CD4-positive, alpha-beta T cell treated with Interferon alpha-2 for 1 hour (primary cell): Measurements from ENCODE around the gene SLC37A1.

Source experiments
- DNase-seq, 2 donors: peaks; one replicate each; pipeline ENCODE4 v3.0.0-alpha.2; 2020 to 2022

The SLC37A1 gene

GRCh38 chr21:42479582-42479981 lies 34.1 kb upstream of the SLC37A1 start:
- no peak for DNase-seq

- no peak for DNase-seq
These were observed 32.9 kb upstream of the SLC37A1 start for GRCh38 chr21:42480736-42481135.

GRCh38 chr21:42481169-42481568 lies 32.5 kb upstream of the SLC37A1 start:
- no peak for DNase-seq

GRCh38 chr21:42484966-42485365 lies 28.7 kb upstream of the SLC37A1 start:
- DNase-seq, result no peak

GRCh38 chr21:42486072-42486471 lies 27.6 kb upstream of the SLC37A1 start:
- DNase-seq, result no peak

- no peak for DNase-seq
These were observed 27.1 kb upstream of the SLC37A1 start for GRCh38 chr21:42486531-42486930.

- DNase-seq, result no peak
These were observed 24.6 kb upstream of the SLC37A1 start for GRCh38 chr21:42489006-42489563.

GRCh38 chr21:42489991-42490390 lies 23.7 kb upstream of the SLC37A1 start:
- DNase-seq, result no peak

GRCh38 chr21:42490720-42491119 lies 22.9 kb upstream of the SLC37A1 start:
- DNase-seq, result no peak

GRCh38 chr21:42491328-42491727 lies 22.3 kb upstream of the SLC37A1 start:
- DNase-seq, result no peak

GRCh38 chr21:42492201-42492600 lies 21.5 kb upstream of the SLC37A1 start:
- DNase-seq, result no peak

- no peak for DNase-seq
These were observed 20.3 kb upstream of the SLC37A1 start for GRCh38 chr21:42493109-42494060.

GRCh38 chr21:42495027-42495426 lies 18.6 kb upstream of the SLC37A1 start:
- DNase-seq, result no peak

GRCh38 chr21:42495765-42496119 lies 17.9 kb upstream of the SLC37A1 start:
- no peak for DNase-seq

GRCh38 chr21:42496120-42496838 lies 17.4 kb upstream of the SLC37A1 start, which contains the start of gene RSPH1:
Gene RSPH1 (minus strand): TSS chr21:42496224. CDS start chr21:42496186, 38 bp downstream.
- DNase-seq, result peak; percentile 99 to 100

GRCh38 chr21:42496839-42497202 lies 16.8 kb upstream of the SLC37A1 start:
- no peak for DNase-seq

GRCh38 chr21:42498012-42498411 lies 15.6 kb upstream of the SLC37A1 start:
- no peak for DNase-seq

GRCh38 chr21:42499444-42500112 lies 14.1 kb upstream of the SLC37A1 start:
- no peak for DNase-seq

- no peak for DNase-seq
These were observed 13.4 kb upstream of the SLC37A1 start for GRCh38 chr21:42500225-42500624.

GRCh38 chr21:42500736-42501135 lies 12.9 kb upstream of the SLC37A1 start:
- no peak for DNase-seq

- DNase-seq, result no peak
These were observed 9.9 kb upstream of the SLC37A1 start for GRCh38 chr21:42503711-42504110.

GRCh38 chr21:42505090-42505726 lies 8.4 kb upstream of the SLC37A1 start:
- DNase-seq, result no peak

GRCh38 chr21:42507418-42507817 lies 6.2 kb upstream of the SLC37A1 start:
- DNase-seq, result no peak
